ENCODE data around the gene PRDX5. TPM values are rescaled to one million over a fixed set of nuclear protein-coding genes. Genes with fewer than 3 reads are reported as not detected.

The PRDX5 gene
- total RNA-seq, result 10 to 100 TPM; 31.7 to 33.1 TPM
- polyA plus RNA-seq (2013, experiment 1 of 2), result 111 TPM
- polyA plus RNA-seq (2013, experiment 2 of 2), result 85.7 TPM
- total RNA-seq, result 18.4 to 98.2 (median 42.3) reads per million in 172 experiments

- ATAC-seq (ENCODE audit: poor library complexity), result peak; percentile 72
- peaks cover 40% of the 10 kb centered on the region for H3K4me1 Mint-ChIP-seq (ENCODE audit: low read depth)
- H3K4me3 Mint-ChIP-seq, result peak within 1 kb of the TSS; percentile 92
- H3K36me3 Mint-ChIP-seq (ENCODE audit: low read depth), result peaks cover 54% of the 10 kb centered on the region
- TF ChIP-seq CTCF (IDR thresholded peaks at IDR 0.05), result peak; percentile 40
- no peaks in the 10 kb centered on the region for H3K9me3 Mint-ChIP-seq
- Histone ChIP-seq H3K4me1 (ENCODE audit: insufficient read depth, low read length) (peaks cover 33% of the 10 kb centered on the region), H3K36me3 (ENCODE audit: insufficient read depth, low read length) (peaks cover 44% of the 10 kb centered on the region), H3K27ac (ENCODE audit: low read depth in 1 of 2, low read length in 2 of 2) (peak within 1 kb of the TSS; percentile 93 to 99), H3K27me3 (ENCODE audit: control insufficient read depth in 1 of 2, insufficient read depth in 2 of 2, low read length in 2 of 2) (no peaks in the 10 kb centered on the region), H3K4me3 (ENCODE audit: low read length) (peak within 1 kb of the TSS; percentile 96), H3K9me3 (ENCODE audit: control insufficient read depth in 1 of 2, insufficient read depth in 1 of 2, low read length in 2 of 2) (no peaks in the 10 kb centered on the region)
- intact Hi-C loops (cut with DNase I, micrococcal nuclease), result loop anchor here (1.0 to 5.0 kb wide), 9 partner anchors 12 to 335 kb away; partner anchors contain the start of genes RPS6KA4 (in 2 of the 2), CCDC88B (in 1 of the 2), ESRRA (in 1 of the 2) and GPR137 (in 1 of the 2)
- ChIA-PET POLR2A (interaction anchor here (0.5 to 4.0 kb wide), 47 partner anchors 9 to 1744 kb away, joined by 3 to 105 read pairs (median 6); partner anchors contain the start of genes BAD, CATSPERZ, CCDC88B and EEF1G), CTCF (interaction anchor here (0.8 to 3.0 kb wide), 19 partner anchors 14 to 335 kb away, joined by 3 to 39 read pairs (median 6); partner anchors contain the start of genes BAD, CCDC88B, DNAJC4 and ESRRA)
- H3K27me3 Mint-ChIP-seq, result no peaks in the 10 kb centered on the region
- H3K27ac Mint-ChIP-seq, result peak within 1 kb of the TSS; percentile 98
- peak; percentile 88 to 99 (median 94) for DNase-seq
Measured at GRCh38 chr11:64317961-64318765, at the start of gene PRDX5. PRDX5 (plus strand) TSS chr11:64318121; CDS start chr11:64318216, 95 bp downstream.

- ATAC-seq (ENCODE audit: poor library complexity), result no peak
- peaks cover 32% of the 10 kb centered on the region for H3K4me1 Mint-ChIP-seq (ENCODE audit: low read depth)
- intact Hi-C loops (cut with DNase I, micrococcal nuclease), result loop anchor here (1.0 kb wide), 4 partner anchors 17 to 64 kb away; partner anchors contain the start of gene PLCB3 (in 1 of the 2)
Measured at GRCh38 chr11:64268893-64269539, 48.9 kb upstream of the PRDX5 start.

More at GRCh38 chr11:64268893-64269539, 48.9 kb upstream of the PRDX5 start:
- Histone ChIP-seq H3K36me3 (ENCODE audit: insufficient read depth, low read length) (no peaks in the 10 kb centered on the region), H3K4me3 (ENCODE audit: low read length) (peak overlapping the region; percentile 97), H3K9me3 (ENCODE audit: control insufficient read depth in 1 of 2, insufficient read depth in 1 of 2, low read length in 2 of 2) (no peaks in the 10 kb centered on the region), H3K27ac (ENCODE audit: low read depth in 1 of 2, low read length in 2 of 2) (peak overlapping the region; percentile 92 to 99), H3K4me1 (ENCODE audit: insufficient read depth, low read length) (peaks cover 43% of the 10 kb centered on the region), H3K27me3 (ENCODE audit: control insufficient read depth in 1 of 2, insufficient read depth in 2 of 2, low read length in 2 of 2) (no peaks in the 10 kb centered on the region)
- no peak for TF ChIP-seq CTCF (IDR thresholded peaks at IDR 0.05)
- ChIA-PET POLR2A (interaction anchor here (0.8 to 6.6 kb wide), 12 partner anchors 15 to 84 kb away, joined by 3 to 125 read pairs (median 34); partner anchors contain the start of genes BAD, DNAJC4, ESRRA and FERMT3), CTCF (interaction anchor here (1.4 to 3.4 kb wide), 7 partner anchors 17 to 83 kb away, joined by 4 to 19 read pairs (median 6); partner anchors contain the start of genes PPP1R14B, PRDX5, STIP1 and TRMT112)
- peaks cover 5% of the 10 kb centered on the region for H3K27me3 Mint-ChIP-seq
- H3K9me3 Mint-ChIP-seq, result no peaks in the 10 kb centered on the region
- H3K27ac Mint-ChIP-seq, result peak overlapping the region; percentile 99
- DNase-seq, result peak in 9 of 14 experiments; percentile 23 to 69 (median 50)
- H3K36me3 Mint-ChIP-seq (ENCODE audit: low read depth), result peaks cover 20% of the 10 kb centered on the region
- H3K4me3 Mint-ChIP-seq, result peak overlapping the region; percentile 94
